Fibroblast of the aortic adventitia (primary cell): ENCODE measurements around the gene FAP. TPM values are rescaled to one million over a fixed set of nuclear protein-coding genes. Genes with fewer than 3 reads are reported as not detected.

Experiments
- DNase-seq: peaks from one replicate; pipeline ENCODE4 v3.0.0-alpha.2; 2010; ENCODE audit warnings: low read depth
- H3K4me3 ChIP-seq: 2 replicates; pipeline ENCODE4 v1.5.1; 2011; ENCODE audit warnings: low read depth, mild to moderate bottlenecking, control low read depth, low read length, moderate library complexity
- CTCF ChIP-seq: IDR thresholded peaks from 2 replicates; pipeline ENCODE4 v1.5.1; 2011; ENCODE audit warnings: mild to moderate bottlenecking, low read length, control low read depth, inconsistent platforms; ENCODE audit not compliant: insufficient read depth
- total RNA-seq: library from RNA; depleted of rRNA; stranded (reverse); fragments of >200 nt; gene quantifications from 2 replicates; pipeline ENCODE4 v1.2.3, GENCODE V29; 2012; ENCODE audit warnings: low replicate concordance

Gene FAP
- total RNA-seq, 1 donor, result 228 TPM

DNA sequence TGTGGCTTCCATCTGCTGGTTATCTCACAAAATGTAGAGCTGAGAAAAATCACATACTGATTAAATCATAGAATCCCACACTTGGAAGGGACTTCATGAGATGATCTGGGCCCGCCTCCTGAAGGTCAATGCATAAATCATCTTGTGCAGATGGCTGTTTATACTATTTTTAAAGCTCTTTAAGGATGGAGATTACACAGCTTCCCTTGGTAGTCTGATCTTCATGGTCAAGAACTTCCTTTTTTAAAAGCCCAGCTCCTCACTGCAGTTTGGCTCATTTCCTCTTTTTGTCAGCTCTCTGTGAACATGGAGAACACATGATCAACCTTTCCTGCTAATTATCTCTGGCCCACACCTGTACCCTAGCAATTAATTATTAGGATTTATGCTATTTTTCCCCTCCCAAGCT is 117.1 kb downstream of the FAP start:
- no peak for TF ChIP-seq CTCF
- DNase-seq, result peak; percentile 44
- no peak overlapping the region for H3K4me3 ChIP-seq

- no peak overlapping the region for H3K4me3 ChIP-seq
- no peak for TF ChIP-seq CTCF
- no peak for DNase-seq
Observed at GRCh38 chr2:162125138-162125537, 118.1 kb downstream of the FAP start.

GRCh38 chr2:162123806-162124758 is 119.2 kb downstream of the FAP start:
- DNase-seq, result peak; percentile 83
- peak; percentile 56 for TF ChIP-seq CTCF
- no peak overlapping the region for H3K4me3 ChIP-seq

Other genes starting within 250 kb of the FAP start
- gene DPP4, start 169.2 kb downstream of the FAP start, total RNA-seq, result 138 and 203 TPM in 2 replicates
- not detected in 2 replicates for gene GCG, start 91.2 kb downstream of the FAP start, total RNA-seq
- 7.7 and 9.7 TPM in 2 replicates for gene IFIH1, start 75.2 kb upstream of the FAP start, total RNA-seq
- 3.3 and 10.9 TPM in 2 replicates for gene GCA, start 100.7 kb upstream of the FAP start, total RNA-seq